Endothelial cell of umbilical vein (primary cell): ENCODE data around the gene DENND2A. TPM values are rescaled to one million over a fixed set of nuclear protein-coding genes. Genes with fewer than 3 reads are reported as not detected.

ENCODE experiments used
- BruUV-seq: library from RNA; stranded (reverse); fragments of 400-500 nt; replicated peaks from 2 replicates; lab custom pipeline; 2021; lab: Mats Ljungman, UMichigan
- CTCF ChIA-PET: fragments of 300-600, 350-600 bp; sonication (Branson Sonifier 250); formaldehyde crosslinking; loops from one replicate; lab custom pipeline; 2021; ENCODE audit warnings: antibody characterized with exemption, inconsistent platforms; lab: Charles Lee
- POLR2A ChIA-PET: fragments of 300-600, 350-600 bp; sonication (Branson Sonifier 250); formaldehyde crosslinking; loops from one replicate; lab custom pipeline; 2021; ENCODE audit warnings: antibody characterized with exemption, inconsistent platforms; lab: Charles Lee
- DNase-seq: peaks from one replicate; pipeline ENCODE4 v3.0.0-alpha.2; 2011; ENCODE audit warnings: low read depth, low spot score
- FAIRE-seq: peaks from 2 replicates; lab custom pipeline; 2011; peaks lifted over from hg19 to GRCh38; lab: Jason Lieb, UNC
- H2AFZ ChIP-seq: 2 replicates; pipeline ENCODE4 v1.6.0; 2012; ENCODE audit warnings: low read depth, low read length, control low read depth, inconsistent platforms
- H3K27ac ChIP-seq: 2 replicates; pipeline ENCODE4 v1.5.1; 2011; ENCODE audit warnings: low read depth, mild to moderate bottlenecking, control low read depth, low read length, moderate library complexity; ENCODE audit not compliant: insufficient read depth
- H3K27me3 ChIP-seq, 2 experiments: 2 replicates each; pipeline versions ENCODE4 v1.6.0 to v1.6.1; 2011; ENCODE audit warnings: low read length in 2 of 2, mixed read lengths in 1 of 2; ENCODE audit not compliant: control insufficient read depth in 2 of 2, insufficient read depth in 2 of 2
- H3K36me3 ChIP-seq, 2 experiments: 2 replicates in 1 of 2; 3 replicates in 1 of 2; pipeline ENCODE4 v1.5.1; 2011; ENCODE audit warnings: low read length in 2 of 2, mild to moderate bottlenecking in 1 of 2, moderate library complexity in 1 of 2; ENCODE audit not compliant: control insufficient read depth in 2 of 2, insufficient read depth in 2 of 2; ENCODE audit errors: extremely low read depth in 1 of 2
- H3K4me1 ChIP-seq: 3 replicates; pipeline ENCODE4 v1.5.1; 2011; ENCODE audit warnings: mild to moderate bottlenecking, low read length; ENCODE audit not compliant: control insufficient read depth, insufficient read depth; ENCODE audit errors: extremely low read depth
- H3K4me2 ChIP-seq: 2 replicates; pipeline ENCODE4 v1.6.1; 2011; ENCODE audit warnings: low read length, control low read depth, mixed read lengths; ENCODE audit not compliant: insufficient read depth
- H3K4me3 ChIP-seq, 3 experiments: fragments of 200-600 bp in 1 of 3; sonication (generic), shearing (Covaris generic) in 1 of 3; replicated peaks in 1 of 3; 2 replicates each; pipeline ENCODE4 v1.5.1; 2011 to 2016; ENCODE audit warnings: control low read depth in 3 of 3, low read length in 3 of 3, mild to moderate bottlenecking in 2 of 3, inconsistent platforms in 1 of 3, low read depth in 1 of 3, moderate library complexity in 1 of 3; ENCODE audit not compliant: insufficient read depth in 1 of 3
- H3K79me2 ChIP-seq: 2 replicates; pipeline ENCODE4 v1.6.0; 2012; ENCODE audit warnings: low read length, inconsistent platforms; ENCODE audit not compliant: control insufficient read depth, insufficient read depth
- H3K9ac ChIP-seq: replicated peaks from 2 replicates; pipeline ENCODE3; 2011; ENCODE audit warnings: low read length, control low read depth; ENCODE audit not compliant: insufficient read depth; ENCODE audit errors: extremely low read depth
- H3K9me1 ChIP-seq: replicated peaks from 3 replicates; pipeline ENCODE4 v1.6.0; 2011; ENCODE audit warnings: mild to moderate bottlenecking, low read length; ENCODE audit not compliant: control insufficient read depth, insufficient read depth; ENCODE audit errors: extremely low read depth
- H3K9me3 ChIP-seq: replicated peaks from 2 replicates; pipeline ENCODE4 v1.5.1; 2012; ENCODE audit warnings: low read length, inconsistent platforms; ENCODE audit not compliant: control insufficient read depth, insufficient read depth
- H4K20me1 ChIP-seq: replicated peaks from 2 replicates; pipeline ENCODE3; 2011; ENCODE audit warnings: mild to moderate bottlenecking, low read length; ENCODE audit not compliant: control insufficient read depth, insufficient read depth; ENCODE audit errors: extremely low read depth
- EZH2 ChIP-seq: IDR thresholded peaks from 2 replicates; pipeline ENCODE4 v1.6.1; 2012; ENCODE audit warnings: borderline replicate concordance, low read depth, mild to moderate bottlenecking, moderate library complexity, low read length, inconsistent platforms; ENCODE audit not compliant: severe bottlenecking
- FOS ChIP-seq: IDR thresholded peaks from 2 replicates; pipeline ENCODE4 v1.6.1; 2011; ENCODE audit warnings: mild to moderate bottlenecking, low read length, moderate library complexity, borderline replicate concordance; ENCODE audit not compliant: insufficient read depth
- GATA2 ChIP-seq: IDR thresholded peaks from 2 replicates; pipeline ENCODE4 v1.7.0; 2011; ENCODE audit warnings: low read depth, mild to moderate bottlenecking, moderate library complexity, mixed read lengths, low read length; ENCODE audit not compliant: insufficient read length, insufficient read depth
- JUN ChIP-seq: IDR thresholded peaks from 2 replicates; pipeline ENCODE4 v1.6.1; 2011; ENCODE audit warnings: borderline replicate concordance, low read depth; ENCODE audit not compliant: insufficient read length, insufficient read depth
- MYC ChIP-seq: IDR thresholded peaks from one replicate; pipeline ENCODE4 v1.6.1; 2011; ENCODE audit warnings: mild to moderate bottlenecking, low read depth, low read length
- POLR2A ChIP-seq: IDR thresholded peaks from 2 replicates; pipeline ENCODE4 v1.6.1; 2012; ENCODE audit warnings: low read depth, mild to moderate bottlenecking, control low read depth, low read length
- POLR2AphosphoS5 ChIP-seq: IDR thresholded peaks from 2 replicates; pipeline ENCODE4 v1.6.1; 2012; ENCODE audit warnings: low read depth, mild to moderate bottlenecking, control low read depth, low read length, moderate library complexity; ENCODE audit not compliant: insufficient read depth
- dilution Hi-C: fragments of 300-500 bp; cut with MboI; formaldehyde crosslinking; loops from one replicate; pipeline ENCODE4 v1.15.0; 2019; ENCODE audit warnings: low sequenced_read_pairs; ENCODE audit not compliant: extremely low pct_ligation_motif_present
- intact Hi-C: fragments of 100-400 bp; cut with micrococcal nuclease; formaldehyde crosslinking; loops from one replicate; pipeline ENCODE4 v1.10.0; 2022
- polyA plus RNA-seq, 4 experiments: library from polyadenylated mRNA; depleted of rRNA in 3 of 4; stranded (reverse) in 3 of 4; unstranded in 1 of 4; fragments of >200 nt; gene quantifications; 2 replicates each; pipeline versions ENCODE4 v1.2.1 to v1.2.3, GENCODE V29; 2011 to 2012; ENCODE audit warnings: missing spikeins in 1 of 4
- total RNA-seq: library from RNA; stranded (reverse); gene quantifications from 2 replicates; pipeline ENCODE4 v1.2.3, GENCODE V29; 2021
- TF ChIP-seq, protein P1 (sequence below): IDR thresholded peaks from 2 replicates; pipeline ENCODE4 v1.6.1; 2011; ENCODE audit not compliant: insufficient read depth, insufficient read length
- TF ChIP-seq, protein P2 (sequence below), 2 donors: IDR thresholded peaks; 1 replicate in 1 of 2; 2 replicates in 1 of 2; pipeline ENCODE4 v1.5.1; 2011; ENCODE audit warnings: low read length in 2 of 2, mild to moderate bottlenecking in 2 of 2, moderate library complexity in 2 of 2, control low read depth in 1 of 2, inconsistent platforms in 1 of 2, low read depth in 1 of 2; ENCODE audit not compliant: insufficient read depth in 1 of 2; ENCODE audit errors: extremely low read depth in 1 of 2

The DENND2A gene
- total and polyA plus RNA-seq, 2 donors (not counting 3 experiments of a cell fraction or from before 2014, with no cell fraction given): 0.33 TPM; not detected in 1

DNA sequence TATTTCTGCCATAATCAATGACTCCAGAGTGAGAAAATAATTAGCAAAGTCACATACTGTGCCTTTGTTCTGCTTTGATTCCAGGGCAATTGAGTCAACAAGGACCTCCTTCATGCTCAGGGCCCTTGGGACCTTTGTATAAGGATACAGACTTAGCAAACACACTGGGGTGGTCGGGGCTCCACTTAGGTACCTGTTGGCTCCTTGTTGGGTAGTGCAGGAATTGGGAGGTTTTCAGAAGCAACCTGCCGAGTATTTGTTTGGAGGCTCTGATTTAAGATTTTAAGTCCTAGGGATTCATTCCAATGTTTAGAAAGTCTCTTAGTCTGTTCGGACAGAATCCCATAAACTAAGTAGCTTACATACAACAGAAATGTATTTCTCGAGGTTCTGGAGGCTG lies 35.1 kb upstream of the DENND2A start:
- H3K4me3 ChIP-seq: no peak overlapping the region
- dilution Hi-C loops (no loop called here), intact Hi-C loops (loop anchor here (1.0 to 10.0 kb wide), 4 partner anchors 21 to 979 kb away; partner anchors contain the start of genes BRAF, MRPS33 and NDUFB2)
- DNase-seq (no peak), FAIRE-seq (no peak)
- POLR2A ChIA-PET: no interaction called here
- no peaks in the 10 kb centered on the region for H3K79me2 ChIP-seq
- H3K9me1 ChIP-seq: no peaks in the 10 kb centered on the region
- H3K4me2 ChIP-seq: no peak overlapping the region
- no peaks in the 10 kb centered on the region for H3K9me3 ChIP-seq
- H4K20me1 ChIP-seq: no peaks in the 10 kb centered on the region
- no peaks in the 10 kb centered on the region for H3K27me3 ChIP-seq
- no peak overlapping the region for H3K9ac ChIP-seq
- no peak overlapping the region for H2AFZ ChIP-seq
- no TSS peak for BruUV-seq
- H3K4me1 ChIP-seq: peaks cover 8% of the 10 kb centered on the region
- H3K27ac ChIP-seq: no peak overlapping the region
- TF ChIP-seq GATA2: no peak
- TF ChIP-seq EZH2: no peak
- no peak for TF ChIP-seq POLR2A
- TF ChIP-seq, protein P1, sequence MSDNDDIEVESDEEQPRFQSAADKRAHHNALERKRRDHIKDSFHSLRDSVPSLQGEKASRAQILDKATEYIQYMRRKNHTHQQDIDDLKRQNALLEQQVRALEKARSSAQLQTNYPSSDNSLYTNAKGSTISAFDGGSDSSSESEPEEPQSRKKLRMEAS: no peak
- no peak for TF ChIP-seq FOS
- no peak for TF ChIP-seq JUN
- TF ChIP-seq MYC: no peak
- no peak for TF ChIP-seq POLR2AphosphoS5
- TF ChIP-seq, protein P2, sequence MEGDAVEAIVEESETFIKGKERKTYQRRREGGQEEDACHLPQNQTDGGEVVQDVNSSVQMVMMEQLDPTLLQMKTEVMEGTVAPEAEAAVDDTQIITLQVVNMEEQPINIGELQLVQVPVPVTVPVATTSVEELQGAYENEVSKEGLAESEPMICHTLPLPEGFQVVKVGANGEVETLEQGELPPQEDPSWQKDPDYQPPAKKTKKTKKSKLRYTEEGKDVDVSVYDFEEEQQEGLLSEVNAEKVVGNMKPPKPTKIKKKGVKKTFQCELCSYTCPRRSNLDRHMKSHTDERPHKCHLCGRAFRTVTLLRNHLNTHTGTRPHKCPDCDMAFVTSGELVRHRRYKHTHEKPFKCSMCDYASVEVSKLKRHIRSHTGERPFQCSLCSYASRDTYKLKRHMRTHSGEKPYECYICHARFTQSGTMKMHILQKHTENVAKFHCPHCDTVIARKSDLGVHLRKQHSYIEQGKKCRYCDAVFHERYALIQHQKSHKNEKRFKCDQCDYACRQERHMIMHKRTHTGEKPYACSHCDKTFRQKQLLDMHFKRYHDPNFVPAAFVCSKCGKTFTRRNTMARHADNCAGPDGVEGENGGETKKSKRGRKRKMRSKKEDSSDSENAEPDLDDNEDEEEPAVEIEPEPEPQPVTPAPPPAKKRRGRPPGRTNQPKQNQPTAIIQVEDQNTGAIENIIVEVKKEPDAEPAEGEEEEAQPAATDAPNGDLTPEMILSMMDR (IDR thresholded peaks at IDR 0.05; ENCODE audit: extremely low read depth in 1 of 2, insufficient read depth in 1 of 2, low read depth in 1 of 2, low read length in 2 of 2): no peak
- peaks cover 0 to 5% of the 10 kb centered on the region in 2 experiments for H3K36me3 ChIP-seq
- CTCF ChIA-PET: interaction anchor here (1.0 to 3.7 kb wide), 13 partner anchors 10 to 974 kb away, joined by 3 to 19 read pairs (median 4); no protein-coding TSS in a partner anchor
